Uterus (tissue), 4 donors: ENCODE measurements around the gene LCMT1. TPM values are rescaled to one million over a fixed set of nuclear protein-coding genes. Genes with fewer than 3 reads are reported as not detected.

Experiments used
- DNase-seq, 2 donors: peaks; one replicate each; pipeline ENCODE4 v3.0.0-alpha.2; 2019 to 2020
- H3K27ac ChIP-seq, 2 donors: fragments of 200-600 bp; sonication (generic); 1 replicate in 1 of 2; 2 replicates in 1 of 2; pipeline ENCODE4 v1.5.1; 2016 to 2018
- H3K27me3 ChIP-seq, 2 donors: fragments of 200-600 bp; sonication (generic); one replicate each; pipeline ENCODE4 v1.5.1; 2018 to 2019; ENCODE audit warnings: control low read depth in 1 of 2
- H3K36me3 ChIP-seq, 2 donors: fragments of 200-600 bp; sonication (generic); one replicate each; pipeline ENCODE4 v1.5.1; 2019; ENCODE audit warnings: control low read depth in 1 of 2
- H3K4me1 ChIP-seq, 2 donors: fragments of 200-600 bp; sonication (generic); one replicate each; pipeline ENCODE4 v1.5.1; 2018 to 2019; ENCODE audit warnings: control low read depth in 1 of 2
- H3K4me3 ChIP-seq, 2 donors: fragments of 200-600 bp; sonication (generic); 1 replicate in 1 of 2; 2 replicates in 1 of 2; pipeline ENCODE4 v1.5.1; 2018 to 2019; ENCODE audit warnings: mild to moderate bottlenecking in 1 of 2
- H3K9me3 ChIP-seq, 2 donors: fragments of 200-600 bp; sonication (generic); one replicate each; pipeline ENCODE4 v1.5.1; 2019; ENCODE audit warnings: control low read depth in 1 of 2
- CTCF ChIP-seq, 4 experiments: fragments of 200-600 bp in 2 of 4; fragments of 450-650 bp in 2 of 4; sonication (generic) in 2 of 4; IDR thresholded peaks; one replicate each; pipeline ENCODE4 v1.5.1; 2016 to 2019; ENCODE audit warnings: antibody characterized with exemption in 4 of 4, mild to moderate bottlenecking in 2 of 4, moderate library complexity in 1 of 4
- POLR2A ChIP-seq, 2 donors: fragments of 450-650 bp; IDR thresholded peaks; one replicate each; pipeline ENCODE4 v1.6.1; 2016; ENCODE audit warnings: antibody characterized with exemption in 2 of 2, mild to moderate bottlenecking in 1 of 2, moderate library complexity in 1 of 2
- intact Hi-C: fragments of 100-400 bp; cut with DNase I; formaldehyde crosslinking; loops from one replicate; pipeline ENCODE4 v1.15.1; 2023; ENCODE audit warnings: low total_unique reads
- total RNA-seq, 4 donors: library from RNA; depleted of rRNA in 3 of 4; stranded (reverse); fragments of >200 nt in 3 of 4; gene quantifications; one replicate each; pipeline versions ENCODE4 v1.1.0 to v1.2.4, GENCODE V29; 2014 to 2023
- donor health status: DM: yes; HTN: yes; CAD: no.

The LCMT1 gene
- total RNA-seq, 4 donors from 2014 or later: 33.7 to 39.8 (median 38.3) TPM

- Histone ChIP-seq H3K27me3 (no peaks in the 10 kb centered on the region), H3K27ac (no peak overlapping the region), H3K4me1 (no peaks in the 10 kb centered on the region), H3K36me3 (no peaks in the 10 kb centered on the region), H3K4me3 (no peak overlapping the region), H3K9me3 (no peaks in the 10 kb centered on the region)
- TF ChIP-seq POLR2A (IDR thresholded peaks at IDR 0.05): no peak
- TF ChIP-seq CTCF (IDR thresholded peaks at IDR 0.05): no peak
- DNase-seq: no peak
- intact Hi-C loops: no loop called here
Measured at GRCh38 chr16:25084797-25085196, 26.7 kb upstream of the LCMT1 start.

- Histone ChIP-seq H3K27me3 (no peaks in the 10 kb centered on the region), H3K4me1 (no peaks in the 10 kb centered on the region), H3K9me3 (no peaks in the 10 kb centered on the region), H3K36me3 (no peaks in the 10 kb centered on the region), H3K27ac (no peak overlapping the region), H3K4me3 (no peak overlapping the region)
- DNase-seq: no peak
- intact Hi-C loops: no loop called here
- TF ChIP-seq POLR2A (IDR thresholded peaks at IDR 0.05) (no peak), CTCF (IDR thresholded peaks at IDR 0.05) (no peak)
Measured at GRCh38 chr16:25087761-25088160, 23.8 kb upstream of the LCMT1 start.

- intact Hi-C loops: no loop called here
- no peaks in the 10 kb centered on the region for H3K27me3 ChIP-seq
Measured at GRCh38 chr16:25089351-25089750, 22.2 kb upstream of the LCMT1 start.

GRCh38 chr16:25092441-25092840 lies 19.1 kb upstream of the LCMT1 start:
- Histone ChIP-seq H3K9me3 (no peaks in the 10 kb centered on the region), H3K36me3 (no peaks in the 10 kb centered on the region), H3K27ac (no peak overlapping the region)

More at GRCh38 chr16:25089351-25089750, 22.2 kb upstream of the LCMT1 start:
- Histone ChIP-seq H3K9me3 (no peaks in the 10 kb centered on the region), H3K4me3 (no peak overlapping the region), H3K4me1 (no peaks in the 10 kb centered on the region), H3K27ac (no peak overlapping the region), H3K36me3 (no peaks in the 10 kb centered on the region)
- no peak for DNase-seq
- TF ChIP-seq CTCF (IDR thresholded peaks at IDR 0.05) (no peak), POLR2A (IDR thresholded peaks at IDR 0.05) (no peak)

More at GRCh38 chr16:25092441-25092840, 19.1 kb upstream of the LCMT1 start:
- Histone ChIP-seq H3K27me3 (no peaks in the 10 kb centered on the region), H3K4me1 (no peaks in the 10 kb centered on the region), H3K4me3 (no peak overlapping the region)
- intact Hi-C loops: no loop called here
- no peak for DNase-seq
- TF ChIP-seq CTCF (IDR thresholded peaks at IDR 0.05): no peak
- TF ChIP-seq POLR2A (IDR thresholded peaks at IDR 0.05): no peak
